ENCODE data around the gene SNX11.

GRCh38 chr17:48067245-48067644 is 40.3 kb upstream of the SNX11 start:
- TF ChIP-seq CTCF (IDR thresholded peaks at IDR 0.05) (no peak), POLR2A (IDR thresholded peaks at IDR 0.05) (no peak)
